Measurements from ENCODE around the gene GBA3. TPM values are rescaled to one million over a fixed set of nuclear protein-coding genes. Genes with fewer than 3 reads are reported as not detected.

Gene GBA3
- polyA plus RNA-seq, 1 experiment, result not detected

GRCh38 chr4:22670956-22671355 lies 21.8 kb upstream of the GBA3 start:
- ChIA-PET POLR2A (no interaction called here), CTCF (no interaction called here)
- DNase-seq (ENCODE audit: low read depth, low spot score), result no peak
- no peaks in the 10 kb centered on the region for H3K27me3 ChIP-seq (ENCODE audit: control insufficient read depth, insufficient read depth, low read length)
- no peak overlapping the region for H3K4me3 ChIP-seq (ENCODE audit: low read depth, low read length)
- no peak for TF ChIP-seq CTCF (IDR thresholded peaks at IDR 0.05; ENCODE audit: low read depth, low read length)
- H3K27ac ChIP-seq (ENCODE audit: low read depth, low read length), result no peak overlapping the region
- no peaks in the 10 kb centered on the region for H3K9me3 ChIP-seq (ENCODE audit: control insufficient read depth, insufficient read depth, low read length)

- Histone ChIP-seq H3K4me3 (ENCODE audit: low read depth, low read length) (no peak overlapping the region), H3K27ac (ENCODE audit: low read depth, low read length) (no peak overlapping the region), H3K27me3 (ENCODE audit: control insufficient read depth, insufficient read depth, low read length) (no peaks in the 10 kb centered on the region), H3K9me3 (ENCODE audit: control insufficient read depth, insufficient read depth, low read length) (no peaks in the 10 kb centered on the region)
- ChIA-PET CTCF (interaction anchor here (1.0 to 1.5 kb wide), 2 partner anchors 65 to 883 kb away, joined by 4 to 6 read pairs; no protein-coding TSS in a partner anchor), POLR2A (no interaction called here)
- DNase-seq (ENCODE audit: low read depth, low spot score), result no peak
- TF ChIP-seq CTCF (IDR thresholded peaks at IDR 0.05; ENCODE audit: low read depth, low read length), result no peak
These were observed 20.2 kb upstream of the GBA3 start for GRCh38 chr4:22672519-22672918.

- TF ChIP-seq CTCF (IDR thresholded peaks at IDR 0.05; ENCODE audit: low read depth, low read length), result no peak
- no peak for DNase-seq (ENCODE audit: low read depth, low spot score)
- H3K27ac ChIP-seq (ENCODE audit: low read depth, low read length), result no peak overlapping the region
- H3K4me3 ChIP-seq (ENCODE audit: low read depth, low read length), result no peak overlapping the region
- H3K9me3 ChIP-seq (ENCODE audit: control insufficient read depth, insufficient read depth, low read length), result no peaks in the 10 kb centered on the region
- CTCF ChIA-PET, result interaction anchor here (1.0 to 1.5 kb wide), 2 partner anchors 65 to 884 kb away, joined by 4 to 6 read pairs; no protein-coding TSS in a partner anchor
- POLR2A ChIA-PET, result no interaction called here
- no peaks in the 10 kb centered on the region for H3K27me3 ChIP-seq (ENCODE audit: control insufficient read depth, insufficient read depth, low read length)
These were observed 19.8 kb upstream of the GBA3 start for GRCh38 chr4:22672944-22673343.

GRCh38 chr4:22674700-22675099 lies 18.0 kb upstream of the GBA3 start:
- H3K4me3 ChIP-seq (ENCODE audit: low read depth, low read length), result no peak overlapping the region
- H3K27me3 ChIP-seq (ENCODE audit: control insufficient read depth, insufficient read depth, low read length), result no peaks in the 10 kb centered on the region
- DNase-seq (ENCODE audit: low read depth, low spot score), result no peak
- no peaks in the 10 kb centered on the region for H3K9me3 ChIP-seq (ENCODE audit: control insufficient read depth, insufficient read depth, low read length)
- no peak for TF ChIP-seq CTCF (IDR thresholded peaks at IDR 0.05; ENCODE audit: low read depth, low read length)
- ChIA-PET CTCF (no interaction called here), POLR2A (no interaction called here)
- no peak overlapping the region for H3K27ac ChIP-seq (ENCODE audit: low read depth, low read length)

DNA sequence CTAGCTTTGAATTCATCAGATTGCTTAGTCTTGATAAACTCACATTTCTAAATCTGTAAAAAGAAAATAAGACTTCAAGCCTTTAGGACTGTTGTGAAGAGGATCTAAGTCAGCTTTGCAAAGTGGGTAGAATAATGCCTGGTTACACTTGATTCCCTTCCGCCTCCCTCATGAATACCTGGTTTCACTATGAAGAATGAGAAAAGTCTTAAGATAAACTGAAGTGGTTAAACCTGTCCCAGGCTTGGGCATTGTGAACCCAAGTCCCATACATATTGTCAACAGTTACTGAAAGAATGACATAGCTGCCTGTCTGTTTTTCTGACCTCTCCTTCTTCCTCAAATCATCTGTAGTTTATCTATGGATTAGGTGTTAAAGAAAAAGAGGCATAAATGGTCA lies 16.7 kb upstream of the GBA3 start:
- ChIA-PET CTCF (no interaction called here), POLR2A (no interaction called here)
- no peak for TF ChIP-seq CTCF (IDR thresholded peaks at IDR 0.05; ENCODE audit: low read depth, low read length)
- no peak for DNase-seq (ENCODE audit: low read depth, low spot score)
- H3K9me3 ChIP-seq (ENCODE audit: control insufficient read depth, insufficient read depth, low read length), result no peaks in the 10 kb centered on the region
- H3K27me3 ChIP-seq (ENCODE audit: control insufficient read depth, insufficient read depth, low read length), result no peaks in the 10 kb centered on the region
- no peak overlapping the region for H3K4me3 ChIP-seq (ENCODE audit: low read depth, low read length)
- no peak overlapping the region for H3K27ac ChIP-seq (ENCODE audit: low read depth, low read length)
